ENCODE results near the gene PABPN1L. TPM values are rescaled to one million over a fixed set of nuclear protein-coding genes. Genes with fewer than 3 reads are reported as not detected.
A peak's percentile ranks its signal among the peaks of the same experiment; 100 is the strongest.

The PABPN1L gene
- total and polyA plus RNA-seq, 2 of the 13 experiments (the other 11 are each of a cell fraction or from before 2014, with no cell fraction given), result not detected

GRCh38 chr16:88821168-88821850 lies 45.2 kb downstream of the PABPN1L start (continued):
- TF ChIP-seq ATF2 (CRISPR knock-in tag; IDR thresholded peaks at IDR 0.05) (no peak), ZNF607 (CRISPR knock-in tag; IDR thresholded peaks at IDR 0.05; ENCODE audit: borderline replicate concordance) (no peak), ZNF383 (CRISPR knock-in tag; IDR thresholded peaks at IDR 0.05; ENCODE audit: borderline replicate concordance) (no peak), MIXL1 (CRISPR knock-in tag; IDR thresholded peaks at IDR 0.05) (no peak), TGIF2 (CRISPR knock-in tag; IDR thresholded peaks at IDR 0.05) (no peak), ZNF275 (CRISPR knock-in tag; IDR thresholded peaks at IDR 0.05; ENCODE audit: borderline replicate concordance) (no peak), ZNF3 (CRISPR knock-in tag; IDR thresholded peaks at IDR 0.05) (no peak), ATF1 (CRISPR knock-in tag; IDR thresholded peaks at IDR 0.05) (no peak), REST (IDR thresholded peaks at IDR 0.05; ENCODE audit: borderline replicate concordance in 1 of 2, low read depth in 1 of 2, low read length in 2 of 2) (no peak), NR2F1 (CRISPR knock-in tag; IDR thresholded peaks at IDR 0.05) (no peak), GMEB1 (CRISPR knock-in tag; IDR thresholded peaks at IDR 0.05; ENCODE audit: borderline replicate concordance) (no peak), ZNF33A (CRISPR knock-in tag; IDR thresholded peaks at IDR 0.05; ENCODE audit: borderline replicate concordance) (no peak), HOXA3 (CRISPR knock-in tag; IDR thresholded peaks at IDR 0.05) (peak; percentile 31; the same call in 1 of the 2 replicates), STAT5B (CRISPR knock-in tag; IDR thresholded peaks at IDR 0.05) (no peak), PHF20 (CRISPR knock-in tag; IDR thresholded peaks at IDR 0.05) (no peak), TMF1 (CRISPR knock-in tag; IDR thresholded peaks at IDR 0.05; ENCODE audit: low read depth) (no peak), RBM39 (IDR thresholded peaks at IDR 0.05; ENCODE audit: low read depth, low read length, poor library complexity, severe bottlenecking) (no peak), ZNF17 (CRISPR knock-in tag; IDR thresholded peaks at IDR 0.05) (no peak), MBNL3 (CRISPR knock-in tag; conservative IDR thresholded peaks at IDR 0.05) (no peak), BCL6 (CRISPR knock-in tag; IDR thresholded peaks at IDR 0.05) (no peak), ZNF652 (CRISPR knock-in tag; IDR thresholded peaks at IDR 0.05; ENCODE audit: borderline replicate concordance, low read depth) (no peak)

All from HepG2 (cell line).